Measurements from ENCODE around the gene LHFPL2.

The LHFPL2 gene

GRCh38 chr5:78613756-78614155 lies 34.8 kb downstream of the LHFPL2 start:
- no peak for DNase-seq

GRCh38 chr5:78613151-78613533 lies 35.4 kb downstream of the LHFPL2 start:
- DNase-seq, result no peak

DNA sequence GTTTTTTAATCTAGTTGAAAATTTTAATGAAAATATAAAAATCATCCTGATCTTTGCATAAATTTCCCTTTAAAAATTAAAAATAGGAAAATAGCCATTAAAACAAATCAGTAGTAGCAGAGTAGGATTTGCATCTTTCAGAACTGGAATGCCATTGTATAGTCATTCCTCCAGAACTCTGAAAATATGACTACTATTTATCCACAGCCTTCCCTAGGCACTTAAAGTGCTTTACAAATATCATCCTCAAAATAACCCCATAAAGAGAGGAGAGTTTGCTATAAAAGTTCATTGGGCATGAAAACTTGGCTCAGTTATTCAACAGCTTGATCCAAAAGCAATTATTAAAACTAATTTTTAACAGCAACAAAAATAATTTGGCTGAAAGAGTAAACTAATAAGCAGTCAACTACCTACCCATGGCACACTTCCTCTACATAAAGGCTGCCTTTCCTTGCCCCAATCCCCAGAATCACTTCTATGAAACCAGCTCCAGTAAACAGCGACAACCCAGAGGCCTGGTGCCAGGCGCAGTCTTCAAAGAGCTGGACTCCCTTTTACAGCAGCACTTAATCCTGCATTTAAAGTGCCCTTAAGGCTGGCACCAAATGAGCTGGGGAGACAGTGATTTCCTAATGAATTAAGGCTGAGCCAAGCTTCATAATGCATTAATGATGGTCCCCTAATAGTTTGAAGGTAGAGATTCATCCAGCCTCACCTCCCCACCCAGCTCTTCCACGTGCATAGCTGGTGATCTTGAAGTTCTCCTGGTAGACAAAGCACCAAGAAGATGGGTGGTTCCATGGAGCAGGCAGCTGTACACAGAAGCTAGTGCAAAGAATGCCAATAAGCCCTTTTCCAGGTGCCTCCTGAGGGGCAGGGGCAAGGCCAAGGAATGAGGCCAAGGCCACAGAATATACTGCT lies 36.1 kb downstream of the LHFPL2 start:
- no peak for DNase-seq

DNA sequence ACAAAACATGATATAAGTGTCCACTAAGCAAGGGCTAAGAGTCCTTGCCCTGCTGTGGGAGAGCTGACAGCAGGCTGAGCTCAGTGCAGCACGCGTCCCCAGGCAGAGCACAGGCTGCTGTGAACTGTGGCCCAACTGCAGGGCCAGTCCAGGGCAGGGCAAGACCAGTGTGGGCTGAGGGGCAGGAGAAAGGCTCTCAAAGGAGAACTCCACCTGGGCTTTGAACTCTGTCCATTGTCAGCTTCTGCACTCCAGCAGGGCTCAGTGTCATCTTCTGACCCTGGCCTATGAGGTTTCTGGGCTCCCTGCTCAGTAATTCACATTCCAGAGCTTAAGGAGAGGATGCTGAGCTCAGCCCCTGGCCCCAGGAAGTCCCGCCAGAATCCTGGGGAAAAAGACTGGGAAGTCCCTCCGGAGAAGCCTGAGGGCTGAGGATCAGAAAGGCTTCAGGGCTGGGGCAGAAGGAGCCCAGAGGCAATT lies 37.4 kb downstream of the LHFPL2 start:
- DNase-seq, result no peak

GRCh38 chr5:78610636-78611035 lies 37.9 kb downstream of the LHFPL2 start:
- DNase-seq, result no peak

DNA sequence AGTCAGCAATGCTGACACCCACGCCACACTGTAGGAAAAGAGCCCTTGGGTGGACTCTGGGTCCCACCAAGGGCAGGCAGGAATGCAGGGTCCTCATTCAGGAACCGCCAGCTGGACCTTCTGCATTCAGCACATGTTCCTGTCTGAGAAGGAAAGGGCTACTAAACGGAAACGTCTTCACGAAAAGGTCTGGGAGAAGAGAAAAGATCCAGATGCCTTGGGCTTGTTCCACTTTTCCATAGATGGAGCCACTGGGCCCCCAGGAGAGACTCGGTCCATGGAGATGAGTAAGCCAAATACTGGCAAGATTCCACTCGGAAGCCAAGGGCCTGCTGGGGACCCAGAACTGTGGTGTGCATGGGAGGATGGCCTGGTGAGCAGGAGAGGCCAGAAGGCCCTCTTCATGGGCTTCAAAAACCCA lies 38.4 kb downstream of the LHFPL2 start:
- DNase-seq, result no peak

- no peak for DNase-seq
Measured at GRCh38 chr5:78607864-78608263, 40.7 kb downstream of the LHFPL2 start.

- DNase-seq, result no peak
Measured at GRCh38 chr5:78606241-78606640, 42.3 kb downstream of the LHFPL2 start.

GRCh38 chr5:78605611-78606010 lies 43.0 kb downstream of the LHFPL2 start:
- DNase-seq, result no peak

DNA sequence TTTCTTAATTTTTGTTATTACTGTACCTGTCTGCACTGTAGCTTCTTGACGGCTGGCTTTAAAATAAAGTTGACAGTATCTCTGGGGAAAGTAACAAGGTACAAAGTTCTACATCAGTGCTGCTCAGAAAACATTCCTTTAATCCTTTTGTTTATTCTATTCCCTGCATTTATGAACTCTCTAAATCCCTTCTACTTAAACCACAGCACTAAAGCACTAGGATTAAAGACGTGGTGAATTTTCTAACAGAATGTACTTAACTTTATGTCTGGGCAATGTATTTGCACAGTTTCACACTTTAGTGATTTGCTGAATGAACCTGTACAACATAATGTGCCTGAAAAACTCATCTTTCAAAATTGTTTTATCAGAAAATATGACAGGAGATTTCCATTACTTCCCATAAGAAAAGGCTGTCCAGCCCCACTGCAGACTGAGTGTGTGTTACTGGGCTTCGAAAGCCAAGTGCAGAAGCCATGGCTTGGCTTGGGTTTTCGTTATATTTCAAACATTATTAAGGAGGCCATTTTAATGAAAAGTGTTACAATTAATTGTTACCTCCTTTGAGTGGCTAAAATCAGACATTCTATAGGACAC lies 43.8 kb downstream of the LHFPL2 start:
- DNase-seq, result no peak

DNA sequence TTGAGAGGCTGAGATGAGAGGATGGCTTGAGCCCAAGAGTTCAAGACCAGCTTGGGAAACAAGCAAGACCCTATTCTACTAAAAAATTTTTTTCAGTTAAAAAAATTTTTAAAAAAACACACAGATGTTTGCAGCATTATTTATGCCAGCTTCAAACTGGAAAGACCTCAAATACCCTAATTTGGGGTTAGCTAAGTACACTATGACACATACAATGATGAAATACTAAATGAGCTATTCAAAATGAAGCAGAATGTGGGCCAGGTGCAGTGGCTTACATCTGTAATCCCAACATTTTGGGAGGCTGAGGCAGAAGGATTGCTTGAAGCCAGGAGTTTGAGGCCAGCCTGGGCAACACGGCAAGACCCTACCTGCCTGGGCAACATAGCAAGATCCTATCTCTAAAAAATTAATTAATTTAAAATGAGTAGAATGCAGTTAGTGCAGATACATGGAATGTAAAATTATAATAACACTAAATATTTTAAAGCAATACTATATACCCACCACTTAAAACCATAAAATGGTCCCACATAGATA lies 44.9 kb downstream of the LHFPL2 start:
- DNase-seq, result no peak

- no peak for DNase-seq
Measured at GRCh38 chr5:78602400-78602799, 46.2 kb downstream of the LHFPL2 start.

- no peak for DNase-seq
Measured at GRCh38 chr5:78601559-78602314, 46.8 kb downstream of the LHFPL2 start.

DNA sequence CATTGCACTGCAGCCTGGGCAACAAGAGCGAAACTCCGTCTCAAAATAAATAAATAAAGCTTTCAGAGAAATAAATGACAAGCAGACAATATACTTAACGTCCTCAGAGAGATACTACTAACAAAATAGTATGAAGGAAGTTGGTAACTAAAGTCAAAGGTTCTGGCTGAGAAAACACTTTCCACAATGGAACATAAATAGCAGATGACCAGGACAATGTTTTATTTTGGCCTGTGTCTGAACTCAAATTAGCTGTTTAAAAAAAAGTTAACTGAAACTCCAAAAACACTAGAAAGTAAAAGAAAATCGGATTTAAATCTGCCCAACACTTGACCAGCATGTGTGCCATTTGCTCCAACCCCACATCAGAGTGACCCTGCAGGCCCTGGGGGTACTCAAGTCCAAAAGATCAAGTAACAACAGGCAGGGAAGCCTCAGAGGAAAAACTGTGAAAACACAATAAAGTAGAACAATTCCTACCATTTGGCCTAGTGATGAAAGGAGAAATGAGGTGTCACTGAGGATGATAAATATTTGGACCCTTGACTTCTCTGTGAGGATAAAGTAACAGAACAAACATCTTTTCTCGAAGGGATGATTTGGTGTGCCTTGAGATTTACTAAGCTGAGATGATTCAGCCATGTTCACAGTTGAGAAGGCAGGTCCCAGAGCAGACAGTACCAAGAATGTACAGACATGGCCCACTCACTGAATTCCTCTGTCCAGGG lies 47.7 kb downstream of the LHFPL2 start:
- no peak for DNase-seq

DNA sequence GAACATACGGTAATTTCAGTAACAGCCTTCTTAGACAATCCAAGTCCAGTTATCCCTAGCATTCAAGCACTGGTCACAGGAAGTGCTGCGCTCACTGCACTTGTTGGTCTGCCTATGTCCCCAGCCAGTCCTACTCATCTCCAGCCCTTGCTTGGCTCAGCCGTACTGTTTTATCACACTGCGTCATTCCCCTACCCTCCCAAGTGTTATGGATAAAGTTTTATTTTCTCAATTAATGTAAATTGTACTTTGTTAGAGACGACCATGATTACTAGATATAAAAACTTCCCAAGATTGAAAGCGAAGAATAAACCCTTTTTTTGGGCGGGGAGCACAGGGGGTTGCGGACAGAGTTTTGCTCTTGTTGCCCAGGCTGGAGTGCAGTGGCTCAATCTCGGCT lies 49.6 kb downstream of the LHFPL2 start:
- DNase-seq, result no peak

GRCh38 chr5:78597974-78598371 lies 50.6 kb downstream of the LHFPL2 start:
- no peak for DNase-seq

GRCh38 chr5:78597068-78597973 lies 51.3 kb downstream of the LHFPL2 start:
- no peak for DNase-seq

GRCh38 chr5:78595458-78595921 lies 53.1 kb downstream of the LHFPL2 start:
- no peak for DNase-seq

DNA sequence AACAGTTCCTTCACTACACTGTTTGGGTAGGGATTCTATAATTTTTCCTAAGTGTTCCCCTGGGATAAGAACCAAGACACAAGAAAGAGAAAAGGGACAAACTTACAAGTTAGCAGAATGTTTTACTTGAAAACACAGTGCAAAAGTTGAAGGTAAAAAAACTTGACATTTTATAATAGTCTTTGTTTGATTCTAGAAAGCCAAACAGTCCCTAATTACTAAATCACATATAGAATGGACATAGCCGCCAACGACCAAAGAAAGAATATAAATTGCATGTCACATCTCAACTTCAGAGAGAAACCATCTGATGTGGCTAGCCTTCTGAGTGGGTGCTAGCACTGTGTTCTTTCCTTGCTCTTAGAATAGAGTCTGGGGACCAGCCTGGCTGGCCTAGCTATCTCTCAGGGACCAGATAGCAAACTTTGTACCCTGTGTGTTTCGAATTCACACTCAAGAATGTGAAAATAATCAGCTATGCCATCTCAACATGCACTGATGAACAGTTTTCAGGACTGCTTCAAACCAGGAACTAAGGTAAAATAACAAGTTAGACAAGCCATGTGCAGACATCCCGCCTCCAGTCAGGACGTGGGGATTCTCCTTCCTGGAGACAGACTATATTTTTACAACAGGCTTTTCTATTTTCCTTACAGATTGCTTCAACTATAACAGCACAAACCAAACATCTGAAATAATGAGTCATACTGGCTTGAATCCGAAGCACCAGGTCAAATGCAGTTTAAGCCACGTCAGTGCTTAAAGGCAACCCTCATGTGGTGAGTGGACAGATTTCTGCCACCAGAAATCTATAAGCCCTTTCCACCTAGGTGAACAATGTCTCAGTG lies 53.7 kb downstream of the LHFPL2 start:
- DNase-seq, result no peak

DNA sequence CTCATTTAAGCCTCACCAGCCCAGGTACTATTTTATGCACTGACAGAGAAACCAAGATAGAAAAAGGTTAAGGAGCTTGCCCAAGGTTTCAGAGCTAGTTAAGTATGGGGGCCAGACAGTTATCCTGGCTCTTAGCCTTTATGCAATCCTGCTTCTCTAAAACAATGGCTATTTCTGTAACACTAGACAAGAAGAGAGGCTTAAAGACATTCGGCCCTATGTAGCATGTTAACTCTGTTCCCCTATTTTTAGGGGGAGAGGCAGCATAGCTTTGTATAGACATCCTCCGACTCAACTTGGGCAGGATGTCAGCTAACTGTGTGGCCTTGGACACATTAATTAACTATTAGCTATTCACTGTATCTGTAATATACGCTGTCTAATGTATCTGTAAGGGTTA lies 54.6 kb downstream of the LHFPL2 start:
- DNase-seq, result no peak

Measured in NCI-H345 (cell line).